Fibroblast of skin of left quadriceps (primary cell): ENCODE data around the gene MPP3.

ENCODE experiments used
- DNase-seq, 2 experiments: peaks; one replicate each; pipeline ENCODE4 v3.0.0-alpha.2; 2013; ENCODE audit warnings: low read depth in 2 of 2

Gene MPP3

GRCh38 chr17:43772877-43773648 lies 59.9 kb downstream of the MPP3 start:
- DNase-seq, result no peak

DNA sequence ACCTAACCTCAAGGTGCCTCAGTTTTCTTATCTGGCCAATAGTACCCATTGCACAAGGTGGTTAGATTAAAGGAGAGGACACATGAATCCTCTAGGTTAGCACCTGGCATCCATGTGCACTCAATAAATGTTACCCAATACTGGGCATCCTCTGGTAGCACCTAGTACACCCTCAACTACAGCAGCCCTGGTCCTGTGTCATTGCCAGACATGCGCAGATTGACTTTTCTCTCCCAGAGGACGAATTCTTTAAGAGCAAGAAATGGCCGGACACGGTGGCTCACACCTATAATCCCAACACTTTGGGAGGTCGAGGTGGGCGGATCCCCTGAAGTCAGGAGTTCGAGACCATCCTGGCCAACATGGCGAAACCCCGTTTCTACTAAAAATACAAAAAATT lies 61.5 kb downstream of the MPP3 start:
- DNase-seq, result no peak

DNA sequence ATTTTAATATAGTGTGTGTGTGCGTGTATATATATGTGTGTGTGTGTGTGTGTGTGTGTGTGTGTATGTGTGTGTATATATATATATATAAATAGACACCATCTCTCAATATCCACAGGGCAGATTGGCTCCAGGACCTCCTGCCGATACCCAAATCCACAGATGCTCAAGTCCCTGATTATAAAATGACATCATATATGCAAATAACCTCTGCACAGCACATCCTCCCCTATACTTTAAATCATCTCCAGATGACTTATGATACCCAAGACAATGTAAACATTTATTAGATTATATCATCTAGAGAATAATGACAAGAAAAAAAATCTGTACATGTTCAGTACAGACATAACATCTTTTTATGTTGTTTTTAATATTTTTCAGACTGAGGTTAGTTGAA lies 62.0 kb downstream of the MPP3 start:
- DNase-seq, result no peak

DNA sequence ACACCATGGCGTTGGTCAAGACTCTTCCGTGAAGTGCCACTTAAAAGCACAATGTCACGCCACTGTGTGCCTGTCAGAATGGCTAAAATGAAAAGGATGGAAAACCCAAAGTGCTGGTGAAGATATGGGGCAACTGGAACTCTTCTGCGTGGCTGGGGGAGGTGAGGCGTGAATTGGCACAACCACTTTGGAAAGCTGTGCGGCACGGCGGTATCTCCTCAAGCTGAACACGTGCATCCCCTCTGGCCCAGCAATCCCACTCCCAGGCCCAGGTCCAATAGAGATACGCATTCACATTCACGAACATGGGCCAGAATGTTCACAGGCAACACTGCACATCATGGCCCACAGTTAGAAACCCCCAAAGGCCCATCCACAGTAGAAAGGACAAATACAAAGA lies 63.1 kb downstream of the MPP3 start:
- no peak for DNase-seq

- no peak for DNase-seq
Observed at GRCh38 chr17:43769426-43769825, 63.5 kb downstream of the MPP3 start.

- no peak for DNase-seq
Observed at GRCh38 chr17:43768943-43769342, 64.0 kb downstream of the MPP3 start.

GRCh38 chr17:43768382-43768781 lies 64.6 kb downstream of the MPP3 start:
- DNase-seq, result no peak

GRCh38 chr17:43767713-43768059 lies 65.3 kb downstream of the MPP3 start:
- no peak for DNase-seq

DNA sequence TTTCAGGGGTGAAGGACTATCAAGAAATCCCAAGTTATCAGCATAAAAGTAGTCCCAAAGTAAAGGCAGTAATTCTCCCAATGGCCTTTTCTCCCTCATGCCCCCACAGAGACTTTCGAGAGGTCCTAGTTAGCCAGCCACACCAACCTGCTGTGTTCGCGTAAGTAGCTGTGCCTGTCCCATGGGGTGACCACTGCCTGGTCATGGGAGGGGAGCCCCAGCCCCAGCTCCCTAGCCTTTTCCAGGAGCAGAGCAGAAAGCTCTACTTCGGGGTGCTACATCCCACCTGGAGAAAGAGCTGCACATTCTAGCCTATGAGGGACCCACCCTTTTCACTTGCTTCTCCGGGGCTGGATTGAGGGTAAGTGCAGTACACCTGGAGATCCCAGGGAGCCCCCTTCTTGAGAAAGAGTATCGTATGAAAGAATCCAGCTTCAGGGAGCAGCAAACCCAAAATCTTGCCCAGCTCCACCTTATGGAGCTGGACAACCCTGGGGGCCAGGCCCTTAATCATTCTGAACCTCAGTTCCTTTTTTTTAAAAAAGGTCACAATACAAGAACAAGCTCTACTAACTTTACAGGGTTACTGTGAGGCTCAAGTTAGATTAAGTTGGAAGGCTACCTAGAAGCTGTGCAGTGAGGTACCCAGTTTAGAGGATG lies 65.8 kb downstream of the MPP3 start:
- no peak for DNase-seq

- no peak for DNase-seq
Observed at GRCh38 chr17:43766413-43767052, 66.4 kb downstream of the MPP3 start.

- peak; percentile 78 to 81 for DNase-seq
Observed at GRCh38 chr17:43760254-43760852, 72.6 kb downstream of the MPP3 start.

GRCh38 chr17:43759836-43760235 lies 73.1 kb downstream of the MPP3 start:
- no peak for DNase-seq

DNA sequence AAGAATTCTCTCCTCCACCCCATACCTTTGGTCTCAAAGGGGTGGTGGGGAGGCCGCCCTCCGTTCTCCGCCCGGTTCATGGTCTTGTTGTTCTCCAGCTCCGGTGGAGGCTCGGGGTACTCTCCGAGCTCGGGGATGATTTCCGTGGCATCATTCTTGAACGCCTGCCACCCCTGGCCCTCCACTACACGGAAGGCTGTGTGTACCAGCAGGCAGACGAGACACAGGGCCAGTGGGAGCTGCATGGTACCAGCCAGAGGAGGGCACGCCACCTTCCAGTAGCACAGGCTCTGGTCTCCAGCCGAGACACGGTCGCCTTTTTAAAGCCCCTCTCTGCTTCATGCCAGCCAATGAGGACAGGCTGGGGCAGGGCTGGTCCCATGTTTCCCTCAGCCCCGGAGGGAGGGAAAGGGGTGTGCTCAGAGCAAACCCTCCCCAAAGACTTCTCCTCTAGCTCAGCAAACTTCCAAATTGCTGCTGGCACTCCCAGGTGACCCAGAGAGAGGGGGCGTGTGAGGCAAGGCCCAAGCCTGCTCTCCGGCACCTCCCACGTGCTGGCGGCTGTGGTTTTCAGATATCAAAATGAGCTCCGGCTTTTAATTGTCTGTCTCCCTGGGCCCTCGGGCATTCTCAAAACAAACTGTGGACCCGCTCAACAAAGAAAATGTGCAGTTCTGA lies 74.3 kb downstream of the MPP3 start, which contains the start of gene SOST:
TSS of gene SOST (minus strand) at position 295 of the 678 bp plus-strand sequence. CDS start at position 245, 50 bp downstream.
- no peak for DNase-seq

- no peak for DNase-seq
Observed at GRCh38 chr17:43758086-43758485, 74.9 kb downstream of the MPP3 start.

GRCh38 chr17:43757171-43757660 lies 75.7 kb downstream of the MPP3 start:
- no peak for DNase-seq

DNA sequence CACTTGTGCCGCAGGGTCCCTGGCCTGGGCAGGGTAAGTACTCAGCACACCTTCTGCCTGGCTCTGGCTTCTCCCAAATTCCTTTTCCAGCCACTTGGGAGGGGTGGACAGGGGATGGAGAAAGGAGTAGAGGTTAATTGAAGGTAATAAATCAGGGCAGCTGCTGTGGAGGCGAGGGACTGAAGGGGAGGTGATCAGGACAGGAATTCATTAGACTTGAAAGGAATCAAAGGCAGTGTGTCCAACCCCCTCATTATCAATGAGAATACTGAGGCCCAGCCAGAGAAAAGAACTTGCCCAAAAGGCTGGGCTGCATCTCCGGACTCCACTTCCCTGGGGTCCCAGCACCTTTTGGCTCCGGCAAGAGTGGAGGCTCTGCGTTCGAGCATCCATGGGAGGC lies 76.7 kb downstream of the MPP3 start:
- DNase-seq, result no peak

DNA sequence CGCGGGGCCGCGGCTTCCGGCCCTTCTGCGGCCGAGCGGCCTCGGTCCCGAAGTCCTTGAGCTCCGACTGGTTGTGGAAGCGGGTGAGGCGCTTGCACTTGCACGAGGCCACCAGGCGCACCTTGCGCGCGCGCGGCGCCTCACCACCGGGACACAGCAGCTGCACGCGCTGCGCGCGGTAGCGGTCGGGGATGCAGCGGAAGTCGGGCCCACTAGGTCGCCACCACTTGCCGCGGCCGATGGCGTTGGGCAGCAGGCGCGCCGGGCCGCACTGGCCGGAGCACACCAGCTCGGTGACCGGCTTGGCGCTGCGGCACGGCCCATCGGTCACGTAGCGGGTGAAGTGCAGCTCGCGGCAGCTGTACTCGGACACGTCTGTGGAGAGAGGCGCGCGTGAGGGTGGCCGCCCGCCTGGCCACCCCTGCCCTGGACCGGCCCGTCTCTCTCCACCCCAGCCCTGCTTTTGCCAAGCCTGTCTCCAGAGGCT lies 77.5 kb downstream of the MPP3 start:
- DNase-seq, result no peak

- no peak for DNase-seq
Observed at GRCh38 chr17:43754947-43755346, 78.0 kb downstream of the MPP3 start.

DNA sequence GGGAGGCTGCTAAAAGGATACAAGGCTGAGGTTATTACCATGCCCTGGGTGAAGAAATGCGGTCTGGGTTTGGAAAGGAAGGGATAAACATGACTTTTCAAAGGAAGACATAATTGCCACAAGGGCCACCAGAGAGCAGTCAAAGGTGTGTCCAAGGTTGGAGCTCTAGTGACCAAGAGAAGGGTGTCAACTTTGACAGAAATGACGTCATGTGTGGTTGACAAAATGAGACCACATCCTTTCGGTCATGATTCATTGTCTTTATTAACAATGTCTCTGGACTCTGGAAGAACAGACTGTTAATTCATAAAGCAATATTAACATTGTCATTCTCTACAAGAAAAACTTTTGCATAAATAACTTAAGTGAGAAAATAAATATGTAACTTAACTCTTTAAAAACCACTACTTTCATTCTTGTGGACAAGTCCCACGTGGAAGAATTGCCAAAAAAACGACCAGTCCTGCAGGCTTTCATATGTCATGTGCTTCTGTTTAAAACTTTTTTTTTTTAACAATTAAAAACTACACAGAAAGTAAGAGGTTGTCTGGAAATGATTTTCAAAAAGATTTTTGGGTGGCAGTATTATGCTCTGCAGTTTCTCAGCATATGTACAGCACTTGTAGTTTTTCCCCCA lies 79.3 kb downstream of the MPP3 start:
- DNase-seq, result no peak
